NCI-H1436 (cell line): Measurements from ENCODE around the gene BPIFB1.

ENCODE experiments used
- DNase-seq: peaks from one replicate; lab custom pipeline; 2025; lab: John Stamatoyannopoulos, UW

Gene BPIFB1, protein sequence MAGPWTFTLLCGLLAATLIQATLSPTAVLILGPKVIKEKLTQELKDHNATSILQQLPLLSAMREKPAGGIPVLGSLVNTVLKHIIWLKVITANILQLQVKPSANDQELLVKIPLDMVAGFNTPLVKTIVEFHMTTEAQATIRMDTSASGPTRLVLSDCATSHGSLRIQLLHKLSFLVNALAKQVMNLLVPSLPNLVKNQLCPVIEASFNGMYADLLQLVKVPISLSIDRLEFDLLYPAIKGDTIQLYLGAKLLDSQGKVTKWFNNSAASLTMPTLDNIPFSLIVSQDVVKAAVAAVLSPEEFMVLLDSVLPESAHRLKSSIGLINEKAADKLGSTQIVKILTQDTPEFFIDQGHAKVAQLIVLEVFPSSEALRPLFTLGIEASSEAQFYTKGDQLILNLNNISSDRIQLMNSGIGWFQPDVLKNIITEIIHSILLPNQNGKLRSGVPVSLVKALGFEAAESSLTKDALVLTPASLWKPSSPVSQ

DNA sequence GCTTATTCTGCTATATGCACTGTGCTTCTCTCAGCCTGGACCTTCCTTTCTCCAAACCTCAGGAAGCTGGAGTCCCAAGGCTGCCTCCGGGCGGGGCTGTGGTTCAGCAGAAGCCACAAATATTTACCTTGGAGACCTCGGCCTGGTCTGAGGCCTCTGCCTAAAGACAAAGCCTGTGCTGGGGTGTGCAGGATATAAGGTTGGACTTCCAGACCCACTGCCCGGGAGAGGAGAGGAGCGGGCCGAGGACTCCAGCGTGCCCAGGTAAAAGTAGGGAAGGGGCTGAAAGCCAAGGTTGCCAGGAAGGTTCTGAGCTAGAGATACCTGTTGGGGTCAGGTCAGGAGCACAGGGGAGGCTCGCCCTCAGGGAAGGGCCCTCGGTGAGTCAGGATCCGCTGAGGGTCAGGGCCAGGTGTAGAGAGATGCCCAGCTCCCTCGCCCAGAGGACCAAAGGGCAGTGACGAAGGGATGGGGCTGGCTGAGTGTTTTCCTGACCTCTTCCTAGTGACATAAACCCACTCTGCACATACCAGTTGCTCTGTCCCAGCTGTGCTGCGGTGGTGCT is at the start of gene BPIFB1:
TSS of gene BPIFB1 (plus strand) at position 224 of the 565 bp plus-strand sequence. CDS start 2,860 bp downstream, outside the sequence.
- DNase-seq: no peak

DNA sequence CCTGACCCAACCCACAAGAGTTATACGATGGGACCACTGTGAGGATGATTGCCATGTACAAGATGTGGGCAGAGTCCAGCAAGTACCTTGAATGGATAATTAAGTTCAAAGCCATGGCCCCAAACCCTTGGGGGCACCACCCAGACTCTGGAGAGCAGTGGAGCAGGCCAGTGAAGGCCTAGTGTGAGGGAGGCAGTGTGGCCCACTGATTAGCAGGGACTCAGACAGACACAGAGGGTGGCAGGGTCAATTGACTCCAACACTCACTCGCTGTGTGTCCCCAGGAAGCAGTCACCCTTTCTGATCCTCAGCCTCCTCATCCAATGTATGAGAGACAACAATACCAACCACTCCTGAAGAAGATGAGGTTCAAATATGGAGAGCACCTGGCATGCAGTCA is 49.0 kb upstream of the BPIFB1 start:
- no peak for DNase-seq

GRCh38 chr20:33235696-33236095 is 47.3 kb upstream of the BPIFB1 start, which contains the start of gene BPIFA1:
TSS of gene BPIFA1 (plus strand) at chr20:33235996. CDS start at chr20:33237712, 1,716 bp downstream.
- no peak for DNase-seq

DNA sequence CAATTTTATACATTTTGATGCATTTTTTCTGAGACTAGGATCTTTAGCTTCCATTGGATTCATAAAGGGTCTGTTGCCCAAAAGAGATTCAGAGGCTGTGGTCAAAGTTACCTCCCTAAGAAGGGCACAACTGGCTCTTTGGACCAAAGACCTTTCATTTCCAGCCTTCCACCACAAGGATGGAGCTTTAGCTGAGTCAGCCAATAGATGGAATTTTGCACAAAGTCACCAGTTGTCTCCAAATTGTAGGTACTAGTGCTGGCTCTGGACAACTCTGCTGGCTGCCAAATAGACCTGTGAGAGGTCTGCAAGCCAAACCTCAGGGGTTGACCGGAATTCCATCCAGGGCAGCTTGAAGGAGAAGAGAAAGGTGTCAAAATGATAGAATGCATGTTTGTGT is 46.7 kb upstream of the BPIFB1 start:
- DNase-seq: no peak

DNA sequence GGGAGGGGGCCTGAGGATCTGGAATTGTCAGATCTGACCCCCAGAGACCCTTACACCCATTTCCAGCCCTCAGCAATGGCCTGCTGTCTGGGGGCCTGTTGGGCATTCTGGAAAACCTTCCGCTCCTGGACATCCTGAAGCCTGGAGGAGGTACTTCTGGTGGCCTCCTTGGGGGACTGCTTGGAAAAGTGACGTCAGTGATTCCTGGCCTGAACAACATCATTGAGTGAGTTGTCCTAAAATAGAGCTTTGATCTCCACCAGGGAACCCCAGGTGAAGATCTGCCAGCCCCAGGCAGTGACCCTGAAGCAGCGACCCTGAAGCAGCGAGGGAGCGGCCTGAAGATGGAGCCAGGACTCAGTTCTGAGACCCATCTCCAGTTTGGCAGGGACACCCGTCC is 45.0 kb upstream of the BPIFB1 start:
- no peak for DNase-seq

DNA sequence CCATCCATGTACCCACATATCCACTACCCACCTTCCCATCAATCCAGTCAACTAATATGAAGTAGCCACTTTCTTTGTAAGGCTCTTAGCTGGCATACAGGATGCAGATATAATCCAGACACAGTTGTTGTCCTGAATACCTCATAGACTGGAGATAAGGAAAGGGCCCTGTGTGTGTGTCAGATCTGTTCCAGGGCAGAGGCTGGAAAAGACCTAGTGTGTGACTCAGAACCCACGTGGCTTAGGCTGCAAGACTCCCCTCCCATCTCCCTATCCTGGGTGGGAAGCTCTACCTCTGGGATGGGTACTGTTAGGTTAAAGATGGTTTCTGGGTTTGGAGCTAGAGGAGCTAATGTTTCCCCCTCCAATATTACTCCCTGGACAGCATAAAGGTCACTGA is 43.6 kb upstream of the BPIFB1 start:
- DNase-seq: no peak

DNA sequence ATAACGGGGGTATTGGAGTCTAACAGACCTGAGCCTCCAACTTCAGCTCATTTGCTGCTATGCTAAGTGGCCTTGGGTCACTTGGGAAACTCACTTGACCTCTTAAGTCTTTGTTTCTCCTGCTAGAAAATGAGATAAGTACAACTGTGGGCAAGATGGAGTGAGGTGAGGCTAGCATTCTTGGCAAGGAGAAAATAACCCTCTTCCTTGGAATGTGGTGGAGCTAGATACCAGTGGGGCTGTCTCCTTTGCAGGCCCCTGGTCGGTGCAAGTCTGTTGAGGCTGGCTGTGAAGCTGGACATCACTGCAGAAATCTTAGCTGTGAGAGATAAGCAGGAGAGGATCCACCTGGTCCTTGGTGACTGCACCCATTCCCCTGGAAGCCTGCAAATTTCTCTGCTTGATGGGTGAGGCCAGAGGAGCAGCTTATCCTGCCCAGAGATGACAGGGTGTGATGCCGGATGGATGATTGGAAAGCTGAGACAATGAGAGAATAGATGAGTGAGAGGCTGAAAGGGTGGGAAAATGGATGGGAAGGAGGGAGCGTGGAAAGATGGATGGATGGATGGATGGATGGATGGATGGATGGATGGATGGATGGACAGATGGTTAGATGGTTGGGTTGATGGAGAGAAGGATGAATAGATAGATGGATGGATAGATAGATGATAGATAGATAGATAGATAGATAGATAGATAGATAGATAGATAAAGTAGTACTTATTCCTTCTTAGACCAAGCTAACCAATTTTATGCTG is 42.9 kb upstream of the BPIFB1 start:
- no peak for DNase-seq

DNA sequence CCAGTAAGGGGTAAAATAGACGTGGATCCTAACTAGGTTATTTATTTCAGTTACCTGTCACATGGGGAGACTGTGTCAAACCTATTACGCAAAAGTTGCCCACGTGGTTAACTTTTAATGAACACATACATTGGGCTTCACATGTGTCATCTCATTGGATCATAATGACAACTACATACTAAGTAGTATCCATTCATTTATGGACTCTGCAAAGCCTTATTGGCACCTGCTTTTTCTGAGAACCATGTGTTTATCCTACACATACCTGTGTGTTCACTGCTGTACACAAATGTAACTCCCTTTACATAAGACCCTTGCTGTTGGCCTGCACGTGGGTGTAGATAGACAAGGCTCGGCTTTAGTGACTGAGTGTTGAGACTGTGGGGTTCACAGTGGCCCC is 42.1 kb upstream of the BPIFB1 start:
- no peak for DNase-seq

- no peak for DNase-seq
Observed at GRCh38 chr20:33242319-33243100, 40.5 kb upstream of the BPIFB1 start.

- DNase-seq: no peak
Observed at GRCh38 chr20:33246077-33246476, 36.9 kb upstream of the BPIFB1 start.

DNA sequence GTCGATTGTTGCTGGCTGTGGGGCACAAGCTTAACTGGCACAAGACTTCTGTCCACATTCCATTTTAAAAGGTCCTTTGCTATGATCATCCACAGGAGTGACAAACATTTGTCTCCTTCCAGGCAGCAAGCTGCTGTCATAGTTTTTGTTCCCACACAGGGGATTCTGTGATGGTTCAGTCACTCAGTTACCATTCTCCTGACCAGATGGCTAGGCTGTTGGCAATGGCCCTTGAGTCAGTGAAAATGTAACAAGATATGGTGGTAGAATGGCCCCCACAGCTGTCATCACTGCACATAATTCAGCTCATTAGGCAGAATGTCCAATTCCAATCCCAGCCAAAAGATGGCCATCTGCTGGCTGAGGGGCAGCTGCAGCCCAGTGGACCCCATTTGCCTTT is 33.6 kb upstream of the BPIFB1 start:
- DNase-seq: no peak

DNA sequence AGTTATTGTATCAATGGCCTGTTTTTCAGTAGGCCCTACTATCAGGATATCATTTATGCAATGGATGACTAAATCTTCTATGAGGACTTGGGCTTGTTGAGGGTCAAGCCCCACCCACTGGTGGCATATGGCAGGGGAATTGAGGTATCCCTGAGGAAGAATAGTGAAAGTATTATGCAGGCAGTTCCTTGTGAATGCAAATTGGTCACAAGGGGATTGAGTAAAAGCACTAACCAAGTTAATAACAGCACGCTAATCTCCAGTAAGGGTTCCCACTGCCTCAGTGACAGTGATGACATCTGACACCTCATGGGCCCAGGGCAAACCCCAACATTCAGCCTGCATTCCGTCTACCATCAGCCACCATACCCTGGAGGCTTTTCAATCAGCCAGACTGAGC is 32.3 kb upstream of the BPIFB1 start:
- peak; percentile 7 for DNase-seq

- no peak for DNase-seq
Observed at GRCh38 chr20:33251496-33251895, 31.5 kb upstream of the BPIFB1 start.

DNA sequence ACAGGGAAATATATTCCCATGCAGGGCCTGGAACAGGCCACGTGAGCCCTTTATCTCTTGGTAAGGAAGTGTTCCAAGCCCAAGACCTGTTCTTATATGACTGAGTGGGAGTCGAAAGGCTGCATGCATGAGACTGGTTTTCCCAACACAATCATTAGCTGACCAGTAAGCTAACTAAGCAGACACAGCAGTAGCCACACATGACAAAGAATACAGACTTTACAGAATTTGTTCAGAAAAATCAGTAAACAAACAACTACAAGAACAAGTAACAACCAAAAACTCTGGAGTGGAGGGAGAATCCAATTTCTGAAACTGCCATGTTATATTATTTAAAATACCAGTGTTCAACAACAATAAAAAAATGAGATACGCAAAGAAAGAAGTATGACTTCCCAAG is 30.6 kb upstream of the BPIFB1 start:
- no peak for DNase-seq

DNA sequence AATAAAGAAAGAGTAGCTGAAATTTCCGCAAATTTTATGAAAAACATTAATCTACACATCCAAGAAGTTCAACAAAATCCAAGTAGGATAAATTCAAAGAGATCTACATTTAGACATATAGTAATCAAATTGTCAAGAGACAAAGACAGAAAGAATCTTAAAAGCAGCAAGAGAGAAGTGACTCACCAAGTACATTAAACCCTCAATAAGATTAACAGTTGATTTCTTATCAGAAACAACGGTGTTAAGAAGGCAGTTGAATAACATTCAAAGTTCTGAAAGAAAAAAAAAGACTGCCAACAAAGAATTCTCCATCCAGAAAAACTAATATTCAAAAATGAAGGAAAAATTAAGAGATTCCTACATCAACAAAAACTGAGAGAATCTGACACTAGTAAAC is 28.0 kb upstream of the BPIFB1 start:
- no peak for DNase-seq

DNA sequence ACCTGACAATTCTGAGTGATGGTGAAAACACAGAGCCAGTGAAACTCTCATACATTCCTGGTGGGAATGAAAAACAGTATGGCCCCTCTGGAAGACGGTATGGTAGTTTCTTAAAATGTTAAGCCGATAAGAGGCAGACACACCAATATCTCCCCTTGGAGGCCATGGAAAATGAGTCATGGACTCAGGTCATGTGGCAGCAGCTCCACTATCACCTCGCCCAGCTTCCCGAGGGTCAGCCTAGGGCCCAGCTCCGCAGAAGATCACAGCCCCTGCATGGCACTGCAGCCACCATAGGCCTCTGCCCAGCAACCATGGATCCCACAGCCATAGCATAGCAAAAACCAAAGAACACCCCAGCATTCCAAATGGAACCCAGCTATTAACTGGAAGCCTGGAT is 25.8 kb upstream of the BPIFB1 start:
- no peak for DNase-seq

DNA sequence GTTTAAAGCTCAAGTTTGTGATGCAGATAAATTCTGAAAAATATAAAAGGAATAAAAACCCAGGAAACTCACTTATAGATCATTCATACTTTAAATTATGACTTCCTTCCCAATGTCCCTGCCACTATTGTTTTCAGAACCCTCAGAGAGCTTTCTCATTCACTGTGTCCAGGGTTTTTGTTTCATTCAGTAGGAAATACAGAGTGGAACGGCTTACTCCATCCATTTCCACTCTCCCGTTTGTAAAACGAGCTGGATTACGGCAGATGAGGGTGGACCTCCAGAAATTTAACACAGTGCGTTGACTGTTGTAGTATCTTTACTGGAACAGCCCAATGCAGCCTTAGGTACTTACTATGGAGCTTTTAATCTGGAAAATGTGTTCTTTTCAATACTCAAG is 23.6 kb upstream of the BPIFB1 start:
- no peak for DNase-seq

DNA sequence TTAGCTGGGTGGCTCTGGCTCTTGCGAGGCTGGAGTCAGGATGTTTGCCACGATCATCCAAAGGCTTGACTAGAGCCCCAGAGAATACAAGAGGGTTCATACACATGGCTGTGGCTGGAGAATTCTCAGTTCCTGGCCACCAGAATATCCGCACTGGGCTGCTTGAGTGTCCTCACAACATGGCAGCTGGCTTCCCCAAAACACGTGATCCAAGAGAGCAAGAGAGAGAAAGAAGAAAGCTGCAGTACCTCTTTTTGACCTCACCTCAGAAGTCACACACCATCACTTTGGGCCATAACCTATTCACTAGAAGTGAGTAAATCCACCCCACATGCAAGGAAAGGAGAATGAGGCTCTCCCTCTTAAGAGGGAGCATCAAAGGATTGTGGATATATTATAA is 21.5 kb upstream of the BPIFB1 start:
- DNase-seq: no peak

- DNase-seq: peak; percentile 17
Observed at GRCh38 chr20:33262658-33263065, 20.4 kb upstream of the BPIFB1 start.

- no peak for DNase-seq
Observed at GRCh38 chr20:33263784-33264183, 19.2 kb upstream of the BPIFB1 start.

GRCh38 chr20:33267701-33268100 is 15.3 kb upstream of the BPIFB1 start:
- no peak for DNase-seq
